ENCODE results near the gene RYR2. TPM values are rescaled to one million over a fixed set of nuclear protein-coding genes. Genes with fewer than 3 reads are reported as not detected.

The RYR2 gene
- polyA plus RNA-seq, 1 of the 3 experiments (the other 2 are of a cell fraction) = under 0.01 TPM

GRCh38 chr1:237324226-237324625 is 282.2 kb downstream of the RYR2 start (continued):
- TF ChIP-seq FOXJ3 (CRISPR knock-in tag; IDR thresholded peaks at IDR 0.05) = no peak
- no peak for TF ChIP-seq YY1 (IDR thresholded peaks at IDR 0.05; ENCODE audit: low read depth)
- no peak for TF ChIP-seq EZH2phosphoT487 (IDR thresholded peaks at IDR 0.05; ENCODE audit: borderline replicate concordance, low read depth)
- no peak for TF ChIP-seq RAD21 (IDR thresholded peaks at IDR 0.05; ENCODE audit: low read length)

GRCh38 chr1:237327061-237327460 is 285.1 kb downstream of the RYR2 start:
- 30% methylated on average over 3 of the region's 3 CpGs for WGBS (ENCODE audit: low lambda C conversion rate)
- Histone ChIP-seq H3K4me1 (ENCODE audit: control insufficient read depth in 1 of 2, insufficient read depth in 2 of 2, low read depth in 1 of 2, low read length in 1 of 2) (no peaks in the 10 kb centered on the region; a peak in 1 of 4 replicates), H3K9ac (no peak overlapping the region), H3K4me2 (no peak overlapping the region), H3K79me2 (ENCODE audit: insufficient read depth) (no peaks in the 10 kb centered on the region), H3K27ac (ENCODE audit: low read depth in 2 of 2, low read length in 1 of 2) (peak overlapping the region in 1 of 2 experiments; percentile 39; a peak in 2 of 4 replicates), H3K4me3 (ENCODE audit: low read depth in 2 of 2, low read length in 1 of 2) (no peak overlapping the region), H3K9me2 (no peaks in the 10 kb centered on the region), H3K36me3 (replicated peaks in 1 of 2; ENCODE audit: control insufficient read depth in 1 of 2, insufficient read depth in 2 of 2, low read length in 1 of 2) (no peaks in the 10 kb centered on the region), H3K9me3 (no peaks in the 10 kb centered on the region), H4K20me1 (ENCODE audit: insufficient read depth) (no peaks in the 10 kb centered on the region), H3K27me3 (ENCODE audit: insufficient read depth) (no peaks in the 10 kb centered on the region), H3F3A (replicated peaks; ENCODE audit: insufficient read depth) (no peaks in the 10 kb centered on the region), H2AFZ (ENCODE audit: low read depth) (no peak overlapping the region)
- no peak for DNase-seq
- no peak for TF ChIP-seq YY1 (IDR thresholded peaks at IDR 0.05; ENCODE audit: low read depth)
- no peak for TF ChIP-seq FOSL2 (IDR thresholded peaks at IDR 0.05; ENCODE audit: borderline replicate concordance, low read depth)
- TF ChIP-seq USF2 (IDR thresholded peaks at IDR 0.05; ENCODE audit: borderline replicate concordance, low read depth, low read length) = no peak
- TF ChIP-seq RXRA (IDR thresholded peaks at IDR 0.05; ENCODE audit: borderline replicate concordance, low read depth) = no peak
- TF ChIP-seq TEAD4 (IDR thresholded peaks at IDR 0.05; ENCODE audit: borderline replicate concordance, insufficient read depth) = no peak
- TF ChIP-seq IRF3 (IDR thresholded peaks at IDR 0.05; ENCODE audit: low read depth, low read length) = no peak
- no peak for TF ChIP-seq SMC3 (IDR thresholded peaks at IDR 0.05; ENCODE audit: low read depth, low read length)
- TF ChIP-seq POLR2AphosphoS5 (IDR thresholded peaks at IDR 0.05; ENCODE audit: low read depth, low read length) = no peak
- no peak for TF ChIP-seq TAF1 (IDR thresholded peaks at IDR 0.05; ENCODE audit: borderline replicate concordance, low read depth, low read length)
- TF ChIP-seq RFX5 (IDR thresholded peaks at IDR 0.05; ENCODE audit: low read length) = no peak
- no peak for TF ChIP-seq MXI1 (IDR thresholded peaks at IDR 0.05; ENCODE audit: low read depth, low read length)
- no peak for TF ChIP-seq GABPA (IDR thresholded peaks at IDR 0.05; ENCODE audit: low read depth)
- TF ChIP-seq CHD2 (IDR thresholded peaks at IDR 0.05; ENCODE audit: low read length, partially characterized antibody) = no peak
- TF ChIP-seq NRF1 (IDR thresholded peaks at IDR 0.05; ENCODE audit: low read depth, low read length) = no peak
- ChIA-PET CTCF (interaction anchor here (1.1 to 1.5 kb wide), 3 partner anchors 10 to 60 kb away, joined by 3 to 6 read pairs (median 3); no protein-coding TSS in a partner anchor), POLR2A (no interaction called here)

All from SK-N-SH (cell line).